Measurements from ENCODE around the gene LIX1L. TPM values are rescaled to one million over a fixed set of nuclear protein-coding genes. Genes with fewer than 3 reads are reported as not detected.
"Not testable (repeated sequence)": the region's sequence is repeated elsewhere in the genome, so short reads cannot be mapped to it uniquely, and the experiment has no call there.

Gene LIX1L
- total RNA-seq, 1 donor from 2014 or later = 57.6 TPM

GRCh38 chr1:145947551-145947950 lies 10.3 kb downstream of the LIX1L start:
- no peak for DNase-seq (ENCODE audit: low spot score)
- no peak for ATAC-seq
- intact Hi-C loops (cut with DNase I) = no loop called here

- DNase-seq (ENCODE audit: low spot score) (no peak), ATAC-seq (no peak)
- intact Hi-C loops (cut with DNase I) = no loop called here
Observed at GRCh38 chr1:145946477-145946986, 11.3 kb downstream of the LIX1L start.

GRCh38 chr1:145944532-145944931 lies 13.3 kb downstream of the LIX1L start:
- no peak for ATAC-seq
- intact Hi-C loops (cut with DNase I) = no loop called here
- no peak for DNase-seq (ENCODE audit: low spot score)

GRCh38 chr1:145942871-145943270 lies 14.9 kb downstream of the LIX1L start:
- intact Hi-C loops (cut with DNase I) = no loop called here
- ATAC-seq (no peak), DNase-seq (ENCODE audit: low spot score) (no peak)

- DNase-seq (ENCODE audit: low spot score) (no peak), ATAC-seq (no peak)
- intact Hi-C loops (cut with DNase I) = no loop called here
Observed at GRCh38 chr1:145942405-145942804, 15.4 kb downstream of the LIX1L start.

GRCh38 chr1:145937436-145937835 lies 20.4 kb downstream of the LIX1L start:
- intact Hi-C loops (cut with DNase I) = no loop called here
- ATAC-seq (no peak), DNase-seq (ENCODE audit: low spot score) (no peak)

- no peak for DNase-seq (ENCODE audit: low spot score)
- intact Hi-C loops (cut with DNase I) = no loop called here
- ATAC-seq = peak; percentile 76
Observed at GRCh38 chr1:145936247-145936646, 21.6 kb downstream of the LIX1L start.

- no peak for ATAC-seq
- DNase-seq (ENCODE audit: low spot score) = no peak
- intact Hi-C loops (cut with DNase I) = no loop called here
Observed at GRCh38 chr1:145935708-145936107, 22.1 kb downstream of the LIX1L start.

GRCh38 chr1:145932522-145933009 lies 25.3 kb downstream of the LIX1L start:
- DNase-seq (ENCODE audit: low spot score); ATAC-seq; intact Hi-C loops (cut with DNase I): not testable (repeated sequence)

GRCh38 chr1:145927916-145928643 lies 29.7 kb downstream of the LIX1L start:
- ATAC-seq (no peak), DNase-seq (ENCODE audit: low spot score) (no peak)
- intact Hi-C loops (cut with DNase I) = no loop called here

- intact Hi-C loops (cut with DNase I) = no loop called here
- ATAC-seq (peak; percentile 99), DNase-seq (ENCODE audit: low spot score) (peak; percentile 95)
Observed at GRCh38 chr1:145927063-145927886, 30.5 kb downstream of the LIX1L start, which contains the start of gene RBM8A. TSS of gene RBM8A (minus strand) at chr1:145927484. CDS start at chr1:145927426, 58 bp downstream.

GRCh38 chr1:145926686-145927062 lies 31.1 kb downstream of the LIX1L start:
- DNase-seq (ENCODE audit: low spot score) (no peak), ATAC-seq (peak; percentile 5)
- intact Hi-C loops (cut with DNase I) = no loop called here

- ATAC-seq (no peak), DNase-seq (ENCODE audit: low spot score) (no peak)
- intact Hi-C loops (cut with DNase I) = no loop called here
Observed at GRCh38 chr1:145922266-145922665, 35.6 kb downstream of the LIX1L start.

GRCh38 chr1:145920297-145920696 lies 37.5 kb downstream of the LIX1L start:
- intact Hi-C loops (cut with DNase I); DNase-seq (ENCODE audit: low spot score); ATAC-seq: not testable (repeated sequence)

GRCh38 chr1:145918992-145919939 lies 38.6 kb downstream of the LIX1L start:
- peak; percentile 75 for DNase-seq (ENCODE audit: low spot score)
- intact Hi-C loops (cut with DNase I) = no loop called here
- peak; percentile 35 for ATAC-seq

GRCh38 chr1:145918144-145918991 lies 39.4 kb downstream of the LIX1L start, which contains the start of gene PEX11B:
TSS of gene PEX11B (minus strand) at chr1:145918717. CDS start at chr1:145918688, 29 bp downstream.
- intact Hi-C loops (cut with DNase I) = no loop called here
- peak; percentile 94 for DNase-seq (ENCODE audit: low spot score)
- peak; percentile 98 for ATAC-seq

GRCh38 chr1:145917595-145917994 lies 40.2 kb downstream of the LIX1L start:
- no peak for ATAC-seq
- intact Hi-C loops (cut with DNase I) = no loop called here
- DNase-seq (ENCODE audit: low spot score) = no peak

GRCh38 chr1:145916745-145917144 lies 41.1 kb downstream of the LIX1L start:
- ATAC-seq (no peak), DNase-seq (ENCODE audit: low spot score) (no peak)
- intact Hi-C loops (cut with DNase I) = no loop called here

Measured in sciatic nerve (tissue), 2 donors.